Activated gamma-delta T cell treated with anti-CD3 and anti-CD28 coated beads, Interleukin-2, amount 50 U/mL, for 16 hours (primary cell): ENCODE results near the gene RBMY1B.
"Not testable (repeated sequence)": the region's sequence is repeated elsewhere in the genome, so short reads cannot be mapped to it uniquely, and the experiment has no call there.

Source experiments
- DNase-seq: peaks from one replicate; pipeline ENCODE4 v3.0.0-alpha.2; 2020; ENCODE audit warnings: low read depth

Gene RBMY1B

GRCh38 chrY:21511038-21511437, at the start of gene RBMY1B:
TSS of gene RBMY1B (plus strand) at chrY:21511338. CDS start at chrY:21513351, 2,013 bp downstream.
- DNase-seq = not testable (repeated sequence)

DNA sequence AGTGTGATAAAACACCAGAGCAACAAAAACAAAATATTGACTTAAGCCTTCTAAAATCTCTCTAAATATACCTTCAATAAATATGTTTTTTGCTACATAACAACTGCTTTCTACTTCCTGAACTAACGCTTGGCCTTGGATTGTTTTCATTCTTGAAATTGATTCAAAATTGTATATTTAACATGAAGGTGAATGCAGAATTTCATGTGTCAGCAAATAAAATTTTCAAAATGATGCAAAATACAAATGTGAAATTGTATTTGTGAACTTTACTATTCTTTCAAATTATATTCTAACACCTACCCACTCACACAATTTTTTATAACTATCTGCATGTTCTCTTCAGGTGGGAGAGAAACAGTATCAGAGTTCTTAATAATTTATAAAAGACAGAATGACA, 48.2 kb upstream of the RBMY1B start:
- DNase-seq = not testable (repeated sequence)

- no peak for DNase-seq
These were observed 28.2 kb upstream of the RBMY1B start for GRCh38 chrY:21482967-21483366.

GRCh38 chrY:21534579-21534978, 23.4 kb downstream of the RBMY1B start, which contains the start of gene RBMY1A1:
TSS of gene RBMY1A1 (plus strand) at chrY:21534879. CDS start at chrY:21536892, 2,013 bp downstream.
- not testable (repeated sequence) for DNase-seq

GRCh38 chrY:21559316-21559984, 48.3 kb downstream of the RBMY1B start:
- DNase-seq = not testable (repeated sequence)
